Transverse colon (tissue), 3 donors: ENCODE results near the gene PLD5.

Experiments used
- POLR2A ChIP-seq: fragments of 450-650 bp; IDR thresholded peaks from one replicate; pipeline ENCODE4 v1.6.1; 2016; ENCODE audit warnings: antibody characterized with exemption, mild to moderate bottlenecking, moderate library complexity
- POLR2AphosphoS5 ChIP-seq, 3 donors: sonication (generic); formaldehyde crosslinking; IDR thresholded peaks; one replicate each; pipeline ENCODE4 v1.6.1; 2016; ENCODE audit warnings: antibody characterized with exemption in 3 of 3

- TF ChIP-seq POLR2A (no peak), POLR2AphosphoS5 (IDR thresholded peaks at IDR 0.05) (no peak)
These were observed 337.3 kb downstream of the PLD5 start for GRCh38 chr1:242187171-242187570.
